ENCODE data around the gene PCDHGB2.
"Not testable (repeated sequence)": the region's sequence is repeated elsewhere in the genome, so short reads cannot be mapped to it uniquely, and the experiment has no call there.

Gene PCDHGB2

DNA sequence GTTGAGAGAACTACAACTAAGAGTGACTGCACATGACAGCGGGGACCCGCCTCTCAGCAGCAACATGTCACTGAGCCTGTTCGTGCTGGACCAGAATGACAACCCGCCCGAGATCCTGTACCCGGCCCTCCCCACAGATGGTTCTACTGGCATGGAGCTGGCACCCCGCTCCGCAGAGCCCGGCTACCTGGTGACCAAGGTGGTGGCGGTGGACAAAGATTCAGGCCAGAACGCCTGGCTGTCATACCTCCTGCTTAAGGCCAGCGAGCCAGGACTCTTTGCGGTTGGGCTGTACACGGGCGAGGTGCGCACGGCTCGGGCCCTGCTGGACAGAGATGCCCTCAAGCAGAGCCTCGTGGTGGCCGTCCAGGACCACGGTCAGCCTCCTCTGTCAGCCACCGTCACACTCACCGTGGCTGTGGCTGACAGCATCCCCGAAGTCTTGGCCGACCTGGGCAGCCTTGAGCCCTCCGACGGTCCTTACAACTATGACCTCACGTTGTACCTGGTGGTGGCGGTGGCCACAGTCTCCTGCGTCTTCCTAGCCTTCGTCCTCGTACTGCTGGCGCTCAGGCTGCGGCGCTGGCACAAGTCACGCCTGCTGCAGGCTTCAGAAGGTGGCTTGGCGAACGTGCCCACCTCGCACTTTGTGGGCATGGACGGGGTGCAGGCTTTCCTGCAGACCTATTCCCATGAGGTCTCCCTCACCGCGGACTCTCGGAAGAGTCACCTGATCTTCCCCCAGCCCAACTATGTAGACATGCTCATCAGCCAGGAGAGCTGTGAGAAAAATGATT lies 24.9 kb downstream of the PCDHGB2 start:
- DNase-seq (ENCODE audit: low spot score), result no peak

DNA sequence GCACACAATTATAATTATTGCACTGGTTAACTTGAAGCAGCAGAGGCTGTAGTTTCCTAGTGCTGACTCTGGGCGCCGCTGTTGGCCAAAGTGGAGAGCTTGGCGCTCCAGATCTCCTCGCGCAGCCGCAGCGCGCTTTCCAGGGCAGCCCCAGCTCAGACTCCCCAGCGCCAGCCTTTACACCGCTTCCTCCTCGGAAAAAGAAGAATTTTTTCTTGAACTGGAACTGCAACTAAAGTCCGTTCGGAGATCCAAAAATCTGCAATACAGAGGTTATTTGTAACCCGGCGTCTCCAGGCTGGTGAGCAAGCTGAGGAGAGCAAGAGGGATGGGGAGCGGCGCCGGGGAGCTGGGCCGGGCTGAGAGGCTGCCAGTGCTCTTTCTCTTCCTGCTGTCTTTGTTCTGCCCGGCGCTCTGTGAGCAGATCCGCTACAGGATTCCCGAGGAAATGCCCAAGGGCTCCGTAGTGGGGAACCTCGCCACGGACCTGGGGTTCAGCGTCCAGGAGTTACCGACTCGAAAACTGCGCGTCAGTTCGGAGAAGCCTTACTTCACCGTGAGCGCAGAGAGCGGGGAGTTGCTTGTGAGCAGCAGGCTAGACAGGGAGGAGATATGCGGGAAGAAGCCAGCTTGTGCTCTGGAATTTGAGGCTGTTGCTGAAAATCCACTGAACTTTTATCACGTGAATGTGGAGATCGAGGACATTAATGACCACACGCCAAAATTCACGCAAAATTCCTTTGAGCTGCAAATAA lies 27.9 kb downstream of the PCDHGB2 start, which contains the start of gene PCDHGB4:
TSS of gene PCDHGB4 (plus strand) at position 142 of the 755 bp plus-strand sequence. CDS start at position 329, 187 bp downstream.
- DNase-seq (ENCODE audit: low spot score), result peak; percentile 22

DNA sequence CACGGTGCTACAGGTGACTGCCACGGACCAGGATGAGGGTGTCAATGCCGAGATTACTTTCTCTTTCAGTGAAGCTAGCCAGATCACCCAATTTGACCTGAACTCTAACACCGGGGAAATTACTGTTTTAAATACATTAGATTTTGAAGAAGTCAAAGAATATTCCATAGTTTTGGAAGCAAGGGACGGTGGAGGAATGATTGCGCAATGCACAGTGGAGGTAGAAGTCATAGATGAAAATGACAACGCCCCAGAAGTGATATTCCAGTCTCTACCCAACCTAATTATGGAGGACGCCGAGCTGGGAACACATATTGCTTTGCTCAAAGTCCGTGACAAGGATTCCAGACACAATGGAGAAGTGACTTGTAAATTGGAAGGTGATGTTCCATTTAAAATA lies 28.9 kb downstream of the PCDHGB2 start:
- DNase-seq (ENCODE audit: low spot score), result no peak

DNA sequence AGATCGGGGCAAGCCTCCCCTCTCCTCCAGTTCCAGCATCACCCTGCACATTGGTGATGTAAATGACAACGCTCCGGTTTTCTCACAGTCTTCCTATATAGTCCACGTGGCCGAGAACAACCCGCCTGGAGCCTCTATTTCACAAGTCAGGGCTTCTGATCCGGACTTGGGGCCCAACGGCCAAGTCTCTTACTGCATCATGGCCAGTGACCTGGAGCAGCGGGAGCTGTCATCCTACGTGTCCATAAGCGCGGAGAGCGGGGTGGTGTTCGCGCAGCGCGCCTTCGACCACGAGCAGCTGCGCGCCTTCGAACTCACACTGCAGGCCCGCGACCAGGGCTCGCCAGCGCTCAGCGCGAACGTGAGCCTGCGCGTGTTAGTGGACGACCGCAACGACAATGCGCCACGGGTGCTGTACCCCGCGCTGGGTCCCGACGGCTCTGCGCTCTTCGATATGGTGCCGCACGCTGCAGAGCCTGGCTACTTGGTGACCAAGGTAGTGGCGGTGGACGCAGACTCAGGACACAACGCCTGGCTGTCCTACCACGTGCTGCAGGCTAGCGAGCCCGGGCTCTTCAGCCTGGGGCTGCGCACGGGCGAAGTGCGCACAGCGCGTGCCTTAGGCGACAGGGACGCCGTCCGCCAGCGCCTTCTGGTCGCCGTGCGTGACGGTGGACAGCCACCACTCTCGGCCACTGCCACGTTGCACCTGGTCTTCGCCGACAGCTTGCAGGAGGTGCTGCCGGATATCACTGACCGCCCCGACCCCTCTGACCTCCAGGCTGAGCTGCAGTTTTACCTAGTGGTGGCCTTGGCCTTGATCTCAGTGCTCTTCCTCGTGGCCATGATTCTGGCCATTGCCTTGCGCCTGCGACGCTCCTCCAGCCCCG lies 29.6 kb downstream of the PCDHGB2 start:
- DNase-seq (ENCODE audit: low spot score), result no peak

DNA sequence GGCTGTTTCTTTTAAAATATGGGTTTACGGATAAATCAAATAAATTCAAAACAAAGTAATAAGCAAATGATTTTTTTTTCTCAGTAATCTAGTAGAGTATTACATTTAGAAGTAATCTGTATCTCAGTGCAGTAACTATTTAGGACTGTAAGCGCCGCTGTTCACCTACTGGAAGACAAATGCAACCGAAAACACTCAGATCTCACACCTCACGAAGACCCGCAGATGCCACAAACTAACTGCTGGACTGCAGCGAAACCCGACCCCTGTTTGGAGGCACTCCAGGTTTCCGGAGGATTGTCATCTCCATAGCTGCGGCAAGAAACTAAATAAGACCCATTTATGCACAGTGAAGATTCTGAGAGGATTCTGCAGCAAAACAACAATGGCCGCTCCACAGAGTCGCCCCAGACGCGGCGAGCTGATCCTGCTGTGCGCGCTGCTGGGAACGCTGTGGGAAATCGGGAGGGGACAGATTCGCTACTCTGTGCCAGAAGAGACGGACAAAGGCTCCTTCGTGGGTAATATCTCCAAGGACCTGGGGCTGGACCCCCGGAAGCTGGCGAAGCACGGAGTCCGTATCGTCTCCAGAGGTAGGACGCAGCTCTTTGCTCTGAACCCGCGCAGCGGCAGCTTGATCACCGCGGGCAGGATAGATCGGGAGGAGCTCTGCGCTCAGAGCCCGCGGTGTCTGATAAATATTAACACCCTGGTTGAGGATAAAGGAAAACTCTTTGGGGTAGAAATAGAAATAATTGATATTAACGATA lies 32.8 kb downstream of the PCDHGB2 start, which contains the start of gene PCDHGA8:
TSS of gene PCDHGA8 (plus strand) at position 205 of the 770 bp plus-strand sequence. CDS start at position 386, 181 bp downstream.
- no peak for DNase-seq (ENCODE audit: low spot score)

DNA sequence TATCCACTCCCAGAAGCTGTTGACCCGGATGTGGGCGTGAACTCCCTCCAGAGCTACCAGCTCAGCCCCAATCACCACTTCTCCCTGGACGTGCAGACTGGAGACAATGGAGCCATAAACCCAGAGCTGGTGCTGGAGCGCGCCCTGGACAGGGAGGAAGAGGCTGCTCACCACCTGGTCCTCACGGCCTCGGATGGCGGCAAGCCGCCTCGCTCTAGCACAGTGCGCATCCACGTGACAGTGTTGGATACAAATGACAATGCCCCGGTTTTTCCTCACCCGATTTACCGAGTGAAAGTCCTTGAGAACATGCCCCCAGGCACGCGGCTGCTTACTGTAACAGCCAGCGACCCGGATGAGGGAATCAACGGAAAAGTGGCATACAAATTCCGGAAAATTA lies 33.5 kb downstream of the PCDHGB2 start:
- no peak for DNase-seq (ENCODE audit: low spot score)

DNA sequence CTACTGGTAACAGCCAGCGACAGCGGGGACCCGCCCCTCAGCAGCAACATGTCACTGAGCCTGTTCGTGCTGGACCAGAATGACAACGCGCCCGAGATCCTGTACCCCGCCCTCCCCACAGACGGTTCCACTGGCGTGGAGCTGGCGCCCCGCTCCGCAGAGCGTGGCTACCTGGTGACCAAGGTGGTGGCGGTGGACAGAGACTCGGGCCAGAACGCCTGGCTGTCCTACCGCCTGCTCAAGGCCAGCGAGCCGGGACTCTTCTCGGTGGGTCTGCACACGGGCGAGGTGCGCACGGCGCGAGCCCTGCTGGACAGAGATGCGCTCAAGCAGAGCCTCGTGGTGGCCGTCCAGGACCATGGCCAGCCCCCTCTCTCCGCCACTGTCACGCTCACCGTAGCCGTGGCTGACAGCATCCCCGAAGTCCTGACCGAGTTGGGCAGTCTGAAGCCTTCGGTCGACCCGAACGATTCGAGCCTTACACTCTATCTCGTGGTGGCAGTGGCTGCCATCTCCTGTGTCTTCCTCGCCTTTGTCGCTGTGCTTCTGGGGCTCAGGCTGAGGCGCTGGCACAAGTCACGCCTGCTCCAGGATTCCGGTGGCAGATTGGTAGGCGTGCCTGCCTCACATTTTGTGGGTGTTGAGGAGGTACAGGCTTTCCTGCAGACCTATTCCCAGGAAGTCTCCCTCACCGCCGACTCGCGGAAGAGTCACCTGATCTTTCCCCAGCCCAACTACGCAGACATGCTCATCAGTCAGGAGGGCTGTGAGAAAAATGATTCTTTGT lies 34.8 kb downstream of the PCDHGB2 start:
- not testable (repeated sequence) for DNase-seq (ENCODE audit: low spot score)

DNA sequence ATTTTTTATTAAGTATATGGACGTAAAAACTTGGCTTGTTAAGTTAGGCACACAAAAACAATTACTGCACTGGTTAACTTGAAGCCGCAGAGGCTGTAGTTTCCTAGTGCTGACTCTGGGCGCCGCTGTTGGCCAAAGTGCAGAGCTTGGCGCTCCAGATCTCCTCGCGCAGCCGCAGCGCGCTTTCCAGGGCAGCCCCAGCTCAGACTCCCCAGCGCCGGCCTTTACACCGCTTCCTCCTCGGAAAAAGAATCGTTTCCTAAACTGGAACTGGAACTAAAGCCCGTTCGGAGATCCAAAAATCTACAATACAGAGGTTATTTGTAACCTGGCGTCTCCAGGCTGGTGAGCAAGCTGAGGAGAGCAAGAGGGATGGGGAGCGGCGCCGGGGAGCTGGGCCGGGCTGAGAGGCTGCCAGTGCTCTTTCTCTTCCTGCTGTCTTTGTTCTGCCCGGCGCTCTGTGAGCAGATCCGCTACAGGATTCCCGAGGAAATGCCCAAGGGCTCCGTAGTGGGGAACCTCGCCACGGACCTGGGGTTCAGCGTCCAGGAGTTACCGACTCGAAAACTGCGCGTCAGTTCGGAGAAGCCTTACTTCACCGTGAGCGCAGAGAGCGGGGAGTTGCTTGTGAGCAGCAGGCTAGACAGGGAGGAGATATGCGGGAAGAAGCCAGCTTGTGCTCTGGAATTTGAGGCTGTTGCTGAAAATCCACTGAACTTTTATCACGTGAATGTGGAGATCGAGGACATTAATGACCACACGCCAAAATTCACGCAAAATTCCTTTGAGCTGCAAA lies 38.2 kb downstream of the PCDHGB2 start, which contains the start of gene PCDHGB5:
TSS of gene PCDHGB5 (plus strand) at position 192 of the 796 bp plus-strand sequence. CDS start at position 373, 181 bp downstream.
- peak; percentile 35 for DNase-seq (ENCODE audit: low spot score)

DNA sequence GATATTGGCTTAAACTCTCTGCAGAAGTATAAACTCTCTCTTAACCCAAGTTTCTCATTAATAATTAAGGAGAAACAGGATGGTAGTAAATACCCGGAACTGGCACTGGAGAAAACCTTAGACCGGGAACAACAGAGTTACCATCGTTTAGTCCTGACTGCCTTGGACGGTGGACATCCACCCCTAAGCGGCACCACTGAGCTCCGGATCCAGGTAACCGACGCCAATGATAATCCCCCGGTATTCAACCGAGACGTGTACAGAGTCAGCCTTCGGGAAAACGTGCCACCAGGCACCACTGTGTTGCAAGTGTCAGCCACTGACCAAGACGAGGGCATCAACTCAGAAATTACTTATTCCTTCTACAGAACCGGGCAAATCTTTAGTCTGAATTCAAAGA lies 38.8 kb downstream of the PCDHGB2 start:
- DNase-seq (ENCODE audit: low spot score), result no peak

DNA sequence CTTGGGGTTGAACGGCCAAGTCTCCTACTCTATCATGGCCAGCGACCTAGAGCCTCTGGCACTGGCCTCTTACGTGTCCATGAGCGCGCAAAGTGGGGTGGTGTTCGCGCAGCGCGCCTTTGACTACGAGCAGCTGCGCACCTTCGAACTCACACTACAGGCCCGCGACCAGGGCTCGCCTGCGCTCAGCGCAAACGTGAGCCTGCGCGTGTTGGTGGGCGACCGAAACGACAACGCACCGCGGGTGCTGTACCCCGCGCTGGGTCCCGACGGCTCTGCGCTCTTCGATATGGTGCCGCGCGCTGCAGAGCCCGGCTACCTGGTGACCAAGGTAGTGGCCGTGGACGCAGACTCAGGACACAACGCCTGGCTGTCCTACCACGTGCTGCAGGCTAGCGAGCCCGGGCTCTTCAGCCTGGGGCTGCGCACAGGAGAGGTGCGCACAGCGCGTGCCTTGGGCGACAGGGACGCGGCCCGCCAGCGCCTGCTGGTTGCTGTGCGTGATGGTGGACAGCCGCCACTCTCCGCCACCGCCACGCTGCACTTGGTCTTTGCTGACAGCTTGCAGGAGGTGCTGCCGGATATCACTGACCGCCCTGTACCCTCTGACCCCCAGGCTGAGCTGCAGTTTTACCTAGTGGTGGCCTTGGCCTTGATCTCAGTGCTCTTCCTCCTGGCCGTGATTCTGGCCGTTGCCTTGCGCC lies 39.9 kb downstream of the PCDHGB2 start:
- DNase-seq (ENCODE audit: low spot score), result no peak

DNA sequence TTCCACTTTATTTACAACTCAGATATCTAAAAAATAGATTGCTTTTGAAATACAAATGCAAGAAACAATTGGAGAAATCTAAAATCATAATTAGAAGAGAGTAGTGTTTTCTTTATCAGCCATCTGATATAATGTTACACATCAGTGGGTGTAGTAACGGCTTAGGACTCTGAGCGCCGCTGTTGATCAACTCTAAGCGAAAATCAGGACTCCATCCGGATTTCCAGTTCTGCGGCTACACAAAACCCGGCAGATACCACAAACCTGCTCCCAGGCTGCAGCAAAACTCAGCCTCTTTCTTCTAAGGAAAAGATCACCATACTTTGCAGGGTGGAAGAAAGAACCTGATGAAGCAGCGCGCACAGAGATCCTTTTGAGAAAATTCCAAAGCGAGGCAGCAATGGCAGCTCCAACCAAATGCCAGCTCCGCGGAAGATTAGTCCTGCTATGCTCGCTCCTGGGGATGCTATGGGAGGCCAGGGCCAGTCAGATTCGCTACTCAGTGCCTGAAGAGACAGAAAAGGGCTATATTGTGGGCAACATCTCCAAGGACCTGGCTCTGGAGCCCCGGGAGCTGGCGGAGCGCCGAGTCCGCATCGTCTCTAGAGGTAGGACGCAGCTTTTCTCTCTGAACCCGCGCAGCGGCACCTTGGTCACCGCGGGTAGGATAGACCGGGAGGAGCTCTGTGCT lies 42.9 kb downstream of the PCDHGB2 start, which contains the start of gene PCDHGA9:
TSS of gene PCDHGA9 (plus strand) at position 226 of the 691 bp plus-strand sequence. CDS start at position 401, 175 bp downstream.
- no peak for DNase-seq (ENCODE audit: low spot score)

DNA sequence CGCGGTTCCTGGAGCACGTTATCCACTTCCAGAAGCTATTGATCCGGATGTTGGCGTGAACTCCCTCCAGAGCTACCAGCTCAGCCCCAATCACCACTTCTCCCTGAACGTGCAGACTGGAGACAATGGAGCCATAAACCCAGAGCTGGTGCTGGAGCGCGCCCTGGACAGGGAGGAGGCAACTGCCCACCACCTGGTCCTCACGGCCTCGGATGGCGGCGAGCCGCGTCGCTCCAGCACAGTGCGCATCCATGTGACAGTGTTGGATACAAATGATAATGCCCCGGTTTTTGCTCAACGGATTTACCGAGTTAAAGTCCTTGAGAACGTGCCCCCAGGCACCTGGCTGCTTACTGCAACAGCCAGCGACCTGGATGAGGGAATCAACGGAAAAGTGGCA lies 43.6 kb downstream of the PCDHGB2 start:
- no peak for DNase-seq (ENCODE audit: low spot score)

DNA sequence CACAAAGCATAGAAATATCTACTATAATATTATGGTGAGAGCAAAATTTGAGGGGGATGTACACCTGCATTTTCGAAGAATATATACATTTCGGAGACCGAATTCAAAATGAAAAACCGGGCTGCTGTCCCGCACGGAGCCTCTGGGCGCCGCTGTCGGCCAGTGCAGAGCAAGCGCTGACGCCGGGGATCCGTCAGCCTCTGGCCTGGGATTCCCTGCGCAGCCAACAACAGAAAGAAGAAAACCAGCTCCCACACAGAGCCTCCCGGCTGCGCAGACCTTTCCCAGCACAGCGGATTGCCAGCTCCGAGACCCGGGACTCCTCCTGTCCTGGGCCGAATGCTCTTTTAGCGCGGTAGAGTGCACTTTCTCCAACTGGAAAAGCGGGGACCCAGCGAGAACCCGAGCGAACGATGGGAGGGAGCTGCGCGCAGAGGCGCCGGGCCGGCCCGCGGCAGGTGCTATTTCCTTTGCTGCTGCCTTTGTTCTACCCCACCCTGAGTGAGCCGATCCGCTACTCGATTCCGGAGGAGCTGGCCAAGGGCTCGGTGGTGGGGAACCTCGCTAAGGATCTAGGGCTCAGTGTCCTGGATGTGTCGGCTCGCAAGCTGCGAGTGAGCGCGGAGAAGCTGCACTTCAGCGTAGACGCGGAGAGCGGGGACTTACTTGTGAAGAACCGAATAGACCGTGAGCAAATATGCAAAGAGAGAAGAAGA lies 48.2 kb downstream of the PCDHGB2 start, which contains the start of gene PCDHGB6:
TSS of gene PCDHGB6 (plus strand) at position 232 of the 716 bp plus-strand sequence. CDS start at position 414, 182 bp downstream.
- DNase-seq (ENCODE audit: low spot score), result peak; percentile 34

DNA sequence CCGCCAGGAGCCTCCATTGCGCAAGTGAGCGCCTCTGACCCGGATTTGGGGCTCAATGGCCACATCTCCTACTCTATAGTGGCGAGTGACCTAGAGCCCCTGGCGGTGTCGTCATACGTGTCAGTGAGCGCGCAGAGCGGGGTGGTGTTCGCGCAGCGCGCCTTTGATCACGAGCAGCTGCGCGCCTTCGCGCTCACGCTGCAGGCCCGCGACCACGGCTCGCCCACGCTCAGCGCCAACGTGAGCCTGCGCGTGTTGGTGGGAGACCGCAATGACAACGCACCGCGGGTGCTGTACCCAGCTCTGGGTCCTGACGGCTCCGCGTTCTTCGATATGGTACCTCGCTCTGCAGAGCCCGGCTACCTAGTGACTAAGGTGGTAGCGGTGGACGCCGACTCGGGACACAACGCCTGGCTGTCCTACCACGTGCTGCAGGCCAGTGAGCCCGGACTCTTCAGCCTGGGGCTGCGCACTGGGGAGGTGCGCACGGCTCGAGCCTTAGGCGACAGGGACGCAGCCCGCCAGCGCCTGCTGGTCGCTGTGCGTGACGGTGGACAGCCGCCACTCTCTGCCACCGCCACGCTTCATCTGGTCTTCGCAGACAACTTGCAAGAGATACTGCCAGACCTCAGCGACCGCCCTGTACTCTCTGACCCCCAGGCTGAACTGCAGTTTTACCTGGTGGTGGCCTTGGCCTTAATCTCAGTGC lies 50.0 kb downstream of the PCDHGB2 start:
- no peak for DNase-seq (ENCODE audit: low spot score)

DNA sequence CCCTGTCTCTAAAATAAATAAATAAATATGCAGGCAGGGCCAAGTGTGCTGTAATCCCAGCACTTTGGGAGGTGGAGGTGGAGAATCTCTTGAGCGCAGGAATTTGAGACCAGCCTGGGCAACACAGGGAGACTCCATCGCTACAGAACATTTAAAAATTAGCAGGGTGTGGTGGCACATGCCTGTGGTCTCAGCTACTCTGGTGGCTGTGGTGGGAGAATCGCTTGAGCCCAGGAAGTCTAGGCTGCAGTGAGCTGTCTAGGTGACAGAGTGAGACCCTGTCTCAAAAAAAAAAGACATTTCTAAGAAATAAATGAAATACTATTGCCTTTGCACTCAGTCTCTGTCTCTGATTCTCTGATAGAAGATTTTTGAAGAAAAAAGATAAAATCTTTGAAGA lies 51.8 kb downstream of the PCDHGB2 start:
- peak; percentile 24 for DNase-seq (ENCODE audit: low spot score)

Data from CD4-positive, alpha-beta T cell treated with Interleukin-2 at 100 ng/mL for 4 hours (primary cell).